Ishikawa (cell line): ENCODE data around the gene FBXO31.

Experiments
- CEBPB ChIP-seq: IDR thresholded peaks from 2 replicates; pipeline ENCODE4 v1.6.1; 2012
- CREB1 ChIP-seq: IDR thresholded peaks from 2 replicates; pipeline ENCODE4 v1.6.1; 2012; ENCODE audit warnings: low read depth
- EGR1 ChIP-seq: IDR thresholded peaks from 2 replicates; pipeline ENCODE4 v1.6.1; 2012
- EP300 ChIP-seq: IDR thresholded peaks from 2 replicates; pipeline ENCODE4 v1.6.1; 2012; ENCODE audit warnings: borderline replicate concordance
- FOXM1 ChIP-seq: IDR thresholded peaks from 2 replicates; pipeline ENCODE4 v1.6.1; 2012; ENCODE audit warnings: low read depth, borderline replicate concordance
- NFIC ChIP-seq: IDR thresholded peaks from 2 replicates; pipeline ENCODE4 v1.6.1; 2012
- RAD21 ChIP-seq: IDR thresholded peaks from 2 replicates; pipeline ENCODE4 v1.6.1; 2012; ENCODE audit warnings: low read depth
- TAF1 ChIP-seq: IDR thresholded peaks from 2 replicates; pipeline ENCODE4 v1.6.1; 2012; ENCODE audit warnings: low read depth, mild to moderate bottlenecking
- TCF12 ChIP-seq: IDR thresholded peaks from 2 replicates; pipeline ENCODE4 v1.6.1; 2012; ENCODE audit warnings: low read depth
- TEAD4 ChIP-seq: IDR thresholded peaks from 2 replicates; pipeline ENCODE4 v1.6.1; 2012
- YY1 ChIP-seq: IDR thresholded peaks from 2 replicates; pipeline ENCODE4 v1.6.1; 2012; ENCODE audit warnings: low read depth
- ZBTB7A ChIP-seq: IDR thresholded peaks from 2 replicates; pipeline ENCODE4 v1.6.1; 2012; ENCODE audit warnings: low read depth
- TF ChIP-seq, protein P1 (sequence below): IDR thresholded peaks from 2 replicates; pipeline ENCODE4 v1.6.1; 2012
- TF ChIP-seq, protein P2 (sequence below): IDR thresholded peaks from 2 replicates; pipeline ENCODE4 v1.6.1; 2012; ENCODE audit warnings: low read depth, mild to moderate bottlenecking
- TF ChIP-seq, protein P3 (sequence below): IDR thresholded peaks from 2 replicates; pipeline ENCODE4 v1.6.1; 2012

Gene FBXO31

DNA sequence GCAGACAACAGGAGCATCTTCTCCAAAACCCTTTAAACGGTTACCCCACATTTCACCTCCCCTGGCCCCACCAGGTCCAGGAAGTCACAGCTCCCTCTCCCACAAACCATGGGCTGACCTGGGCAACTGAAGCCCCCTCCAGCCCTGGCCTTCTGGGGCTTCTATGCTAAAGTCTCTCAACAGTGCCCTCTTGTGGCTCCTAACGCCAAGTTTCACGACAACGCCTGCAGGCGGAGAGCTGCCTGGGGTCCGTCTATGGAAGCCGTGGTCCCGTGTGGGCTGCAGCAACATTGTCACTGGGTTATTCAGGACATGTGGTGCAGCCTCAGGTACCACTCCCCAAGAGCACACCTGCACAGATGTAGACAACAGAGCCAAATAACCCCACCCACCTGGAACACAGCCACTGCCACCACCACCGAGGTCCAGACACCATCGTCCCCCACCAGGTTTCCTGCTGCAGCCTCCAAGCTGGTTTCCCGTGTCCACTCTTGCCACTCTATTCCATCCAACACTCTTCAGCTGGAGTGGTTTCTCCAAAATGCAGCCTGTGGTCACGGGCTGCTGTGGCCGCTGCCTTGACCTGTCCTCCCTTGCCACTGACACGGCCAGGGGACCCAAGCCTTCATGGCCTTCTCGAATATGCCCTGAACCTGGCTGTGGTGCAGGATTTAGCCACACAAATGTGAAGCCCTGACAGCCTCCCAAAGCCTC, 85.5 kb downstream of the FBXO31 start:
- TF ChIP-seq RAD21 (peak; percentile 37), TCF12 (no peak), TAF1 (no peak), FOXM1 (no peak), NFIC (no peak)
- TF ChIP-seq, protein P1, sequence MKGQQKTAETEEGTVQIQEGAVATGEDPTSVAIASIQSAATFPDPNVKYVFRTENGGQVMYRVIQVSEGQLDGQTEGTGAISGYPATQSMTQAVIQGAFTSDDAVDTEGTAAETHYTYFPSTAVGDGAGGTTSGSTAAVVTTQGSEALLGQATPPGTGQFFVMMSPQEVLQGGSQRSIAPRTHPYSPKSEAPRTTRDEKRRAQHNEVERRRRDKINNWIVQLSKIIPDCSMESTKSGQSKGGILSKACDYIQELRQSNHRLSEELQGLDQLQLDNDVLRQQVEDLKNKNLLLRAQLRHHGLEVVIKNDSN = no peak
- TF ChIP-seq, protein P2, sequence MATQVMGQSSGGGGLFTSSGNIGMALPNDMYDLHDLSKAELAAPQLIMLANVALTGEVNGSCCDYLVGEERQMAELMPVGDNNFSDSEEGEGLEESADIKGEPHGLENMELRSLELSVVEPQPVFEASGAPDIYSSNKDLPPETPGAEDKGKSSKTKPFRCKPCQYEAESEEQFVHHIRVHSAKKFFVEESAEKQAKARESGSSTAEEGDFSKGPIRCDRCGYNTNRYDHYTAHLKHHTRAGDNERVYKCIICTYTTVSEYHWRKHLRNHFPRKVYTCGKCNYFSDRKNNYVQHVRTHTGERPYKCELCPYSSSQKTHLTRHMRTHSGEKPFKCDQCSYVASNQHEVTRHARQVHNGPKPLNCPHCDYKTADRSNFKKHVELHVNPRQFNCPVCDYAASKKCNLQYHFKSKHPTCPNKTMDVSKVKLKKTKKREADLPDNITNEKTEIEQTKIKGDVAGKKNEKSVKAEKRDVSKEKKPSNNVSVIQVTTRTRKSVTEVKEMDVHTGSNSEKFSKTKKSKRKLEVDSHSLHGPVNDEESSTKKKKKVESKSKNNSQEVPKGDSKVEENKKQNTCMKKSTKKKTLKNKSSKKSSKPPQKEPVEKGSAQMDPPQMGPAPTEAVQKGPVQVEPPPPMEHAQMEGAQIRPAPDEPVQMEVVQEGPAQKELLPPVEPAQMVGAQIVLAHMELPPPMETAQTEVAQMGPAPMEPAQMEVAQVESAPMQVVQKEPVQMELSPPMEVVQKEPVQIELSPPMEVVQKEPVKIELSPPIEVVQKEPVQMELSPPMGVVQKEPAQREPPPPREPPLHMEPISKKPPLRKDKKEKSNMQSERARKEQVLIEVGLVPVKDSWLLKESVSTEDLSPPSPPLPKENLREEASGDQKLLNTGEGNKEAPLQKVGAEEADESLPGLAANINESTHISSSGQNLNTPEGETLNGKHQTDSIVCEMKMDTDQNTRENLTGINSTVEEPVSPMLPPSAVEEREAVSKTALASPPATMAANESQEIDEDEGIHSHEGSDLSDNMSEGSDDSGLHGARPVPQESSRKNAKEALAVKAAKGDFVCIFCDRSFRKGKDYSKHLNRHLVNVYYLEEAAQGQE = no peak
- TF ChIP-seq, protein P3, sequence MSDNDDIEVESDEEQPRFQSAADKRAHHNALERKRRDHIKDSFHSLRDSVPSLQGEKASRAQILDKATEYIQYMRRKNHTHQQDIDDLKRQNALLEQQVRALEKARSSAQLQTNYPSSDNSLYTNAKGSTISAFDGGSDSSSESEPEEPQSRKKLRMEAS = no peak

DNA sequence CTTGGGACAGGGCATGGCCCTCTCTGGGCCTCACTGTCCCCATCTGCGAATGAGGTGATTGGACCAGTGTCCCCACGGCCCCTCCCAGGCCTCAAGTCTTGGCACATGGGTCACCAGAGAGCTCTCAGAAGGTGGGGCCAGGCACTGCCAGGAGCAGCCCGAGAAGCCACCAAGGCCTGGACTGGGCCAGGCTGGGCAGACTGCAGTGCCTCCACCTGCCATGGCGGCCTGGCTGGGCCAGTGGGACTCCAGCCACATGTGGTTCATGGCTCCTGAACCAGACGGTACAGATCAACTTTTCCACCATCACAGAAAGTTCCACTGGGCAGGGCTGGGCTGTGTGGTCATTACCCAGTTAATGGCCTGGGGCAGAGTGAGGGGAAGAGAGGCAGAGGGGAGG, 86.2 kb downstream of the FBXO31 start:
- TF ChIP-seq NFIC (no peak), EGR1 (no peak), CREB1 (no peak), TCF12 (no peak), ZBTB7A (no peak), EP300 (no peak), FOXM1 (no peak), YY1 (no peak), TEAD4 (no peak), RAD21 (no peak), CEBPB (no peak)
- TF ChIP-seq, protein P2 = no peak
- TF ChIP-seq, protein P3 = no peak
- TF ChIP-seq, protein P1 = no peak

DNA sequence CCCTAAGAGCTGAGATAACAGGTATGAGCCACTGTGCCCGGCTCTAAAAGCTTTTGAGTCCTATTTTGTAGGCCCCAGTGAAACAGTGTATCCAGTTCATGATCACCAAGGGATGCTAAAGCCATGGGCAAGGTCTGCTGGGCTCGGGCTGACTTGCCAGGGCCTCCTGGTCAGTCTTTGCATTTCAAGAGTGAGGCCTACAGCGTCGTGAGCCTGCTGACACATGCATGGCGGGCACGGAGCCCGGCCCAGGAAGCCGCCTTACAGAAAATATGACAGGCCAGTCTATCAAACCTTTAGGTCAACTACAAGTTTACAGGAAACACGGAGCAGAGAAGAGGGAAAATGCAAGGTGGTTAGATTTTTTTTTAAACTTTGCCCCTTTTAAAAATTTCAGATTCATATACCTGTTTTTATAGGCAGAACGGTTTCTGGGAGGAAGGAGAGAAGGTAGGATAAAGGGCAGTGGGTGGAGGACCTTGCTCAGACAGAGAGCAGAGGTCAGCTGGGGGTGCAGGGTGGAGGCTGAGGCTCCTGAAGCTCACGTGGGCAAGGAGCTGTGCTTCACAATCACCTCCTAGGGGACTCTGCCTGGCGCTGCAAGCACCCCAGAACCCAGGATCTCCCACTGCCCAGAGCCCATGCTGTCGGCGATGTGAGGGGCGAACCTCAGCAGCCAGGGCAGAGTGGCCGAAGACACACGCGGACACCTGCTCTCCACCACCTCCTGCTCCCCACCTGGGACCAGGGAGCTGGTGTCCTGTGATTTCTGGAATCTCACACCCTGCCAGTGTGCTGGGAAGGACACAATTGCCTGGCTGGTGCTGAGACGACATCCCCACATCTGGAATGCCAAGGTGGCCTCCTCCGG, 87.7 kb downstream of the FBXO31 start:
- TF ChIP-seq TEAD4 (no peak), YY1 (no peak), EGR1 (no peak), CEBPB (no peak), NFIC (no peak), FOXM1 (no peak), EP300 (no peak), TCF12 (no peak), TAF1 (no peak), ZBTB7A (no peak)
- TF ChIP-seq, protein P1 = no peak
- TF ChIP-seq, protein P2 = no peak

DNA sequence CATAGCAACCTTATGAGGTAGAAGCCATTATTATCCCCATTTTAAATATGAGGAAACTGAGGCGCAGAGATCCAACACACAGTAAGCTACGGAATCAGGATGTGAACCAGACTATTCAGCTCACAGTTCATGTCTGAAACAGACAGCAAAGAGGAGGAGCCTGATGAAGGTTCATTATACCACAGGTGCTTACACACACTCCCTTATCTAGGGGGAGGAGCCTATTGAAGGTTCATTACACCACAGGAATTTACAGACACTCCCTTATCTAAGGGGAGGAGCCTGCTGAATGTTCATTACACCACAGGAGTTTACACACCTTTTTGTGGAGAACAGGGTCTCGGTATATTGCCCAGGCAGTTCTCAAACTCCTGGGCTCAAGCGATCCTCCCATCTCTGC, 88.3 kb downstream of the FBXO31 start:
- TF ChIP-seq, protein P2 = no peak
- TF ChIP-seq ZBTB7A (no peak), FOXM1 (no peak)
